HG03045 (cell line): Measurements from ENCODE around the gene BMS1.
A peak's percentile ranks its signal among the peaks of the same experiment; 100 is the strongest.
"Not testable (repeated sequence)": the region's sequence is repeated elsewhere in the genome, so short reads cannot be mapped to it uniquely, and the experiment has no call there.

Experiments
- ATAC-seq: cut with Tn5 transposase; IDR thresholded peaks from one replicate; pipeline ENCODE4 v1.9.1; 2021; ENCODE audit warnings: mild to moderate bottlenecking, moderate library complexity; ENCODE audit not compliant: unreplicated experiment

BMS1 gene

GRCh38 chr10:42782446-42783180 lies at the start of gene BMS1:
Gene BMS1 (plus strand): TSS chr10:42782795. CDS start chr10:42784395, 1,600 bp downstream.
- peak; percentile 97 for ATAC-seq

- ATAC-seq = no peak
Measured at GRCh38 chr10:42734536-42734935, 48.1 kb upstream of the BMS1 start.

GRCh38 chr10:42738679-42739078 lies 43.9 kb upstream of the BMS1 start:
- ATAC-seq = no peak

- ATAC-seq = not testable (repeated sequence)
Measured at GRCh38 chr10:42741536-42741935, 41.1 kb upstream of the BMS1 start.

- no peak for ATAC-seq
Measured at GRCh38 chr10:42743697-42744096, 38.9 kb upstream of the BMS1 start.

- ATAC-seq = no peak
Measured at GRCh38 chr10:42744134-42744701, 38.4 kb upstream of the BMS1 start.

- no peak for ATAC-seq
Measured at GRCh38 chr10:42753126-42753506, 29.5 kb upstream of the BMS1 start.

GRCh38 chr10:42753507-42754154 lies 29.0 kb upstream of the BMS1 start:
- no peak for ATAC-seq

- ATAC-seq = no peak
Measured at GRCh38 chr10:42754155-42755027, 28.2 kb upstream of the BMS1 start.

- no peak for ATAC-seq
Measured at GRCh38 chr10:42755028-42755451, 27.6 kb upstream of the BMS1 start.

GRCh38 chr10:42755556-42756093 lies 27.0 kb upstream of the BMS1 start:
- ATAC-seq = no peak

- ATAC-seq = no peak
Measured at GRCh38 chr10:42767906-42768305, 14.7 kb upstream of the BMS1 start.

GRCh38 chr10:42768581-42769152 lies 13.9 kb upstream of the BMS1 start:
- ATAC-seq = no peak

GRCh38 chr10:42769173-42769572 lies 13.4 kb upstream of the BMS1 start:
- ATAC-seq = no peak

GRCh38 chr10:42769673-42770072 lies 12.9 kb upstream of the BMS1 start:
- no peak for ATAC-seq

GRCh38 chr10:42776681-42777080 lies 5.9 kb upstream of the BMS1 start:
- ATAC-seq = no peak

GRCh38 chr10:42780456-42780855 lies 2.1 kb upstream of the BMS1 start:
- no peak for ATAC-seq

GRCh38 chr10:42781893-42782445 lies 626 bp upstream of the BMS1 start:
- peak; percentile 4 for ATAC-seq

- ATAC-seq = peak; percentile 3
Measured at GRCh38 chr10:42783181-42783549, 570 bp downstream of the BMS1 start.

GRCh38 chr10:42785759-42786158 lies 3.2 kb downstream of the BMS1 start:
- ATAC-seq = no peak
